ENCODE measurements around the gene NABP2. TPM values are rescaled to one million over a fixed set of nuclear protein-coding genes. Genes with fewer than 3 reads are reported as not detected.

Gene NABP2
- total RNA-seq, 1 experiment from 2014 or later: 68.5 TPM

DNA sequence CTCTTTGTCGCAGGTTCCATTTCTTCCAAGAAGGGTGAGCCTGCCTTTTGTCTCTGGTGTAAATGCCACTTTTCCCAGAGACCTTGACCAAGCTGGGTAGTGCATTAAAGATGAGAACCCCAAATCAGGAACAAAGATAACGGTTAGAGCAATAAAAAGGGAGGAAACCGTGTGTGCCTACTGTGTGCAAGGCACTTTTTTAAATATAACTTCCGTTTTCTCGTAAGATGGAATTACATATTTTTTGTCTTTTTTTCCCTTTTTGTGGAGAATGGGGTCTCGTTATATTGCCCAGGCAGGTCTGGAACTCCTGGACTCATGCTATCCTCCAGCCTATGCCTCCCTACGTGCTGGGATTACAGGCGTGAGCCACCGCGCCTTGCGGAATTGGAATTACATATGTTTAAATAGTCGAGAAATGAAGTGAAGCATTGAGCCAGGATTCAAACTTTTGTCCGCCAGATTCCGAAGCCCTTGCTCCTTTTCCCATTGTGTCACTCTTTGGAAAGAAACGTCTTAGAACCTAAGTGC lies 506 bp upstream of the NABP2 start:
- H3K27me3 ChIP-seq (ENCODE audit: insufficient read depth, low read depth): no peaks in the 10 kb centered on the region
- no TSS peak for BruUV-seq (replicated peaks)
- H3K9me2 ChIP-seq (ENCODE audit: insufficient read depth): no peaks in the 10 kb centered on the region
- intact Hi-C loops (cut with micrococcal nuclease; ENCODE audit: unreplicated experiment): loop anchor here (1.0 to 5.0 kb wide), 4 partner anchors 30 to 181 kb away; partner anchors contain the start of genes COQ10A and RPS26
- H3K79me2 ChIP-seq (ENCODE audit: low read depth): peaks cover 18% of the 10 kb centered on the region
- no peaks in the 10 kb centered on the region for H3K9me3 ChIP-seq (ENCODE audit: insufficient read depth, low read depth)
- peak overlapping the region; percentile 77 for H2AFZ ChIP-seq
- no peak for DNase-seq
- peaks cover 30% of the 10 kb centered on the region; the same call in 1 of the 2 replicates for H3F3A ChIP-seq (ENCODE audit: insufficient read depth, low read depth)
- ChIA-PET POLR2A (ENCODE audit: unreplicated experiment) (no interaction called here), CTCF (no interaction called here)
- H3K36me3 ChIP-seq (ENCODE audit: low read depth): no peaks in the 10 kb centered on the region
- no peak overlapping the region for H3K27ac ChIP-seq
- peak overlapping the region; percentile 91; the same call in 1 of the 2 replicates for H3K4me3 ChIP-seq
- no peak for TF ChIP-seq CTCF (conservative IDR thresholded peaks at IDR 0.05)
- no peak for TF ChIP-seq EZH2 (IDR thresholded peaks at IDR 0.05; ENCODE audit: low read depth)
- peak overlapping the region; percentile 91 for H3K4me2 ChIP-seq
- no peaks in the 10 kb centered on the region for H4K20me1 ChIP-seq (ENCODE audit: insufficient read depth)
- H3K4me1 ChIP-seq (replicated peaks; ENCODE audit: insufficient read depth): peaks cover 27% of the 10 kb centered on the region

DNA sequence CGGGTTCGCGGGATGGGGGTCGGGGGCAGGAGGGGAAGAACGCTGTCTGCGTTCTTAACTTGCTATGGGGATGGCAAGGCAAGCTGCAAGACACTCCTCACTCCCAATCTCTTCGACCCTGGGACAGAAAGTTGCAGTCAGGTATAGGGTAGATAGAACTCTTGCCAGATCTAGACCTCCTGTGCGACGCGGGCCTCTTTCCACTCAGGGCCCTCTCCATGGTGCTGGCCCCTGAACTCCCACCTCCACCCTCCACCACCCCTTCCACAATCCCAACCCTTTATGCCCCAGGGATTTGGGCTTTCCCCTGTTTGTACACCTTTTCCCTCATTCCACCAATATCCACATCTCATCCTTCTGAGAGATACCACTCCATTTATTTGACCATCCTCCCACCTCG lies 812 bp downstream of the NABP2 start:
- BruUV-seq (replicated peaks): no TSS peak
- H3K4me1 ChIP-seq (replicated peaks; ENCODE audit: insufficient read depth): peaks cover 26% of the 10 kb centered on the region
- H3K27me3 ChIP-seq (ENCODE audit: insufficient read depth, low read depth): no peaks in the 10 kb centered on the region
- H3K9me2 ChIP-seq (ENCODE audit: insufficient read depth): no peaks in the 10 kb centered on the region
- peaks cover 10% of the 10 kb centered on the region for H3K79me2 ChIP-seq (ENCODE audit: low read depth)
- H3K36me3 ChIP-seq (ENCODE audit: low read depth): no peaks in the 10 kb centered on the region
- H3K9me3 ChIP-seq (ENCODE audit: insufficient read depth, low read depth): no peaks in the 10 kb centered on the region
- peak overlapping the region; percentile 91 for H3K4me3 ChIP-seq
- no peaks in the 10 kb centered on the region for H4K20me1 ChIP-seq (ENCODE audit: insufficient read depth)
- DNase-seq: no peak
- H3K27ac ChIP-seq: no peak overlapping the region
- intact Hi-C loops (cut with micrococcal nuclease; ENCODE audit: unreplicated experiment): loop anchor here (1.0 to 5.0 kb wide), 3 partner anchors 32 to 183 kb away; partner anchors contain the start of gene RPS26
- peak overlapping the region; percentile 98 for H2AFZ ChIP-seq
- peak overlapping the region; percentile 91 for H3K4me2 ChIP-seq
- H3F3A ChIP-seq (ENCODE audit: insufficient read depth, low read depth): peaks cover 30% of the 10 kb centered on the region; the same call in 1 of the 2 replicates
- POLR2A ChIA-PET (ENCODE audit: unreplicated experiment): interaction anchor here (0.7 kb wide), 1 partner anchor 11 kb away, joined by 3 read pairs; no protein-coding TSS in a partner anchor
- no peak for TF ChIP-seq CTCF (conservative IDR thresholded peaks at IDR 0.05)
- no peak for TF ChIP-seq EZH2 (IDR thresholded peaks at IDR 0.05; ENCODE audit: low read depth)
- CTCF ChIA-PET: no interaction called here

DNA sequence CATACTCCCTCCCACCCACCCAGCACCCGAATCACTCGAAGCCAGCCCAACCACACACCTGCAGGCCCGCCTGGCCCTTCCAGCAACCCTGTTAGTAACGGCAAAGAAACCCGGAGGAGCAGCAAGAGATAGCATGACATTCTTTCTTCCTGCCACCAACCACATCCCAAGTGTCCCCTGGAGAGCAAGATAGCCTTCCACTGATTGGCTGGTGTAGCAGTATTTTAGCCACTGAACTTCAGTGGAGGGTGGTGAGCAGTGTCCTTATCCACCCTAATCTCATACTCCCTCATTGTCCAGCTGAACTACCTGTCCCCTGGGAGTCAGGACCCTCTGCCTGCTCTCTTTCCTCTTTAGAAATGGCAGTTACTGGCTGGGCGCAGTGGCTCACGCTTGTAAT lies 4.9 kb downstream of the NABP2 start:
- H4K20me1 ChIP-seq (ENCODE audit: insufficient read depth): no peaks in the 10 kb centered on the region
- H3K36me3 ChIP-seq (ENCODE audit: low read depth): no peaks in the 10 kb centered on the region
- no peak overlapping the region for H3K4me2 ChIP-seq
- no peaks in the 10 kb centered on the region for H3K27me3 ChIP-seq (ENCODE audit: insufficient read depth, low read depth)
- no peaks in the 10 kb centered on the region for H3K9me3 ChIP-seq (ENCODE audit: insufficient read depth, low read depth)
- TF ChIP-seq CTCF (conservative IDR thresholded peaks at IDR 0.05) (no peak), EZH2 (IDR thresholded peaks at IDR 0.05; ENCODE audit: low read depth) (no peak)
- intact Hi-C loops (cut with micrococcal nuclease; ENCODE audit: unreplicated experiment): no loop called here
- no peaks in the 10 kb centered on the region; the same call in 1 of the 2 replicates for H3K79me2 ChIP-seq (ENCODE audit: low read depth)
- BruUV-seq (replicated peaks): no TSS peak
- POLR2A ChIA-PET (ENCODE audit: unreplicated experiment): interaction anchor here (0.6 kb wide), 1 partner anchor 54 kb away, joined by 7 read pairs; no protein-coding TSS in a partner anchor
- peaks cover 11% of the 10 kb centered on the region; the same call in 1 of the 2 replicates for H3F3A ChIP-seq (ENCODE audit: insufficient read depth, low read depth)
- no peak overlapping the region for H2AFZ ChIP-seq
- H3K4me1 ChIP-seq (replicated peaks; ENCODE audit: insufficient read depth): peaks cover 8% of the 10 kb centered on the region
- CTCF ChIA-PET: no interaction called here
- H3K4me3 ChIP-seq: no peak overlapping the region
- no peaks in the 10 kb centered on the region for H3K9me2 ChIP-seq (ENCODE audit: insufficient read depth)
- no peak overlapping the region for H3K27ac ChIP-seq
- no peak for DNase-seq
